Suprapubic skin (tissue), 4 donors: ENCODE measurements around the gene TMEM184C.

Experiments used
- POLR2A ChIP-seq, 2 donors: fragments of 450-650 bp; IDR thresholded peaks; one replicate each; pipeline ENCODE4 v1.6.1; 2017; ENCODE audit warnings: antibody characterized with exemption in 2 of 2, mild to moderate bottlenecking in 2 of 2, moderate library complexity in 2 of 2
- POLR2AphosphoS5 ChIP-seq, 3 donors: sonication (generic); formaldehyde crosslinking; IDR thresholded peaks; one replicate each; pipeline ENCODE4 v1.6.1; 2017; ENCODE audit warnings: antibody characterized with exemption in 3 of 3
- TF ChIP-seq, protein P1 (sequence below), 2 donors: fragments of 200-600 bp in 1 of 2; fragments of 450-650 bp in 1 of 2; sonication (generic) in 1 of 2; IDR thresholded peaks; one replicate each; pipeline ENCODE4 v1.5.1; 2016 to 2019; ENCODE audit warnings: antibody characterized with exemption in 2 of 2, mild to moderate bottlenecking in 1 of 2, moderate library complexity in 1 of 2

DNA sequence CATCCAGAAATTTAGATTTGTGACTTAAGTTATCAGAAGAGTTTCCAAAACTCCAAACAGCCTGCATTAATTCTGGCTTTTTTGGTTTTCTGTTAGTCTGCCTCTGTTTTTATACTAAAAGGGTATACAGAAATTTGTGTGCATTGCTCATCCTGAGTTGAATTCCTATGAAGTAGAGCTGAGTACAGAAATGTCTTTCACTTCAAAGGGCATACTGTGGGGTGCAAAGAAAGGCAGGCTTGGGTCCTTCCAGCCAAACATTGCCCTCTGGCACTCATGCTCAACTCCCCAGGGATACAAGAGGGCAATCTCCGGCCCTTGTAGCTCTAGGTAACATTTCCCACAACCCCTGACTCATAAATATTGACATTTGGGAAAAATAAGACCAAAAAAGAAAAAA lies 27.6 kb upstream of the TMEM184C start:
- no peak for TF ChIP-seq POLR2AphosphoS5 (IDR thresholded peaks at IDR 0.05)
- TF ChIP-seq POLR2A (IDR thresholded peaks at IDR 0.05), result no peak
- TF ChIP-seq, protein P1, sequence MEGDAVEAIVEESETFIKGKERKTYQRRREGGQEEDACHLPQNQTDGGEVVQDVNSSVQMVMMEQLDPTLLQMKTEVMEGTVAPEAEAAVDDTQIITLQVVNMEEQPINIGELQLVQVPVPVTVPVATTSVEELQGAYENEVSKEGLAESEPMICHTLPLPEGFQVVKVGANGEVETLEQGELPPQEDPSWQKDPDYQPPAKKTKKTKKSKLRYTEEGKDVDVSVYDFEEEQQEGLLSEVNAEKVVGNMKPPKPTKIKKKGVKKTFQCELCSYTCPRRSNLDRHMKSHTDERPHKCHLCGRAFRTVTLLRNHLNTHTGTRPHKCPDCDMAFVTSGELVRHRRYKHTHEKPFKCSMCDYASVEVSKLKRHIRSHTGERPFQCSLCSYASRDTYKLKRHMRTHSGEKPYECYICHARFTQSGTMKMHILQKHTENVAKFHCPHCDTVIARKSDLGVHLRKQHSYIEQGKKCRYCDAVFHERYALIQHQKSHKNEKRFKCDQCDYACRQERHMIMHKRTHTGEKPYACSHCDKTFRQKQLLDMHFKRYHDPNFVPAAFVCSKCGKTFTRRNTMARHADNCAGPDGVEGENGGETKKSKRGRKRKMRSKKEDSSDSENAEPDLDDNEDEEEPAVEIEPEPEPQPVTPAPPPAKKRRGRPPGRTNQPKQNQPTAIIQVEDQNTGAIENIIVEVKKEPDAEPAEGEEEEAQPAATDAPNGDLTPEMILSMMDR (IDR thresholded peaks at IDR 0.05), result no peak
